ENCODE results near the gene COL4A2.

DNA sequence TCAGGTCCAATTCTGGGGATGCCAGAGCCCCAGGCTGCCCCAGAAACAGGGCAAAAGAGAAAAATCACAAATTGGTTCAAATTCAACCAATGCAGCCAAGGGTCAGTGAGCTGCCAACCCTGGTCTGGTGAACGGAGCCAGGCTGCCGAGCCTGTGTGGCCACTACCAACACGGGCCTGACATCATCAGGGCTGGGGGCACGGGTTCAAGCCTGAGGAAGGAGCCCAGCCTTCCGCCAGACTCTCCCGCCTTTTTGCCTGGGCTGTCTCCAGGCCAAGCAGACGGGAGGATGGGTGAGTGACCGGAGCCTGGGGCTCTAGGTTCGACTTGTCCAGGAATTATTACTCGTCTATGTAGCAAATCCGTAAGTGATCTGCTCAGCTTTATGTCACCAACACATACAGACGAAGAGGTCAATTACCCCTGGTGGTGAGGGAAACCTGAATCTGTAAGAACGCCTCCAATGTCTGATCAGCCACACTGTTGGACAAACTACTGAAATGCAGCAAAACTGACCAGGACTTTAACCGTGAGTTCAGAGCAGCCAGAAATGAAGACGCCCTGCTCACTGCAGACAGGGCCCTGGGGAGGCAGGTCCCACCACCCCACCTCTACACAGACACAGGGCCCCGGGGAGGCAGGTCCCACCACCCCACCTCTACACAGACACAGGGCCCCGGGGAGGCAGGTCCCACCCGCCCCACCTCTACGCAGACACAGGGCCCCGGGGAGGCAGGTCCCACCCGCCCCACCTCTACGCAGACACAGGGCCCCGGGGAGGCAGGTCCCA is 222.6 kb downstream of the COL4A2 start:
- TF ChIP-seq GATA3 (IDR thresholded peaks at IDR 0.05; ENCODE audit: low read depth, low read length) (no peak), GATA2 (IDR thresholded peaks at IDR 0.05; ENCODE audit: low read depth, low read length) (no peak)

Data from SH-SY5Y (cell line).